A549 (cell line): ENCODE data around the gene CPEB4.

Experiments
- CEBPB ChIP-seq, 2 experiments: fragments of >200 bp in 1 of 2; sonication (Bioruptor Twin) in 1 of 2; formaldehyde crosslinking in 1 of 2; IDR thresholded peaks; 2 replicates each; pipeline ENCODE4 v1.6.1; 2012 to 2016
- CTCF ChIP-seq: fragments of >200 bp; sonication (Bioruptor Twin); formaldehyde crosslinking; IDR thresholded peaks from 3 replicates; pipeline ENCODE4 v1.5.1; 2016
- KDM5A ChIP-seq: fragments of 200-600 bp; sonication (generic); IDR thresholded peaks from 2 replicates; pipeline ENCODE4 v1.6.1; 2016; ENCODE audit warnings: antibody characterized with exemption, mild to moderate bottlenecking
- NR3C1 ChIP-seq: fragments of >200 bp; sonication (Bioruptor Twin); formaldehyde crosslinking; IDR thresholded peaks from 3 replicates; pipeline ENCODE4 v1.6.1; 2017
- POLR2A ChIP-seq: IDR thresholded peaks from 2 replicates; pipeline ENCODE4 v1.6.1; 2012; ENCODE audit warnings: mild to moderate bottlenecking, low read length
- SMC3 ChIP-seq: fragments of >200 bp; sonication (Bioruptor Twin); formaldehyde crosslinking; IDR thresholded peaks from 3 replicates; pipeline ENCODE4 v1.6.1; 2018; ENCODE audit warnings: inconsistent platforms
- TP53 ChIP-seq: fragments of 250-450 bp; sonication (Bioruptor Pico); IDR thresholded peaks from 2 replicates; pipeline ENCODE4 v1.5.0; 2021; ENCODE audit warnings: mild to moderate bottlenecking, moderate library complexity

GRCh38 chr5:173840111-173840983 is 47.8 kb upstream of the CPEB4 start:
- TF ChIP-seq CTCF: no peak
- TF ChIP-seq KDM5A: no peak
- TF ChIP-seq TP53 (CRISPR knock-in tag): no peak
- TF ChIP-seq POLR2A: no peak
- TF ChIP-seq SMC3: no peak
- no peak for TF ChIP-seq CEBPB (IDR thresholded peaks at IDR 0.05)
- TF ChIP-seq NR3C1: no peak
